GM23248 (cell line): ENCODE data around the gene RIPOR3. TPM values are rescaled to one million over a fixed set of nuclear protein-coding genes. Genes with fewer than 3 reads are reported as not detected.
"Not testable (repeated sequence)": the region's sequence is repeated elsewhere in the genome, so short reads cannot be mapped to it uniquely, and the experiment has no call there.

ENCODE experiments used
- DNase-seq: peaks from one replicate; pipeline ENCODE4 v3.0.0-alpha.2; 2015
- H2AFZ ChIP-seq: fragments of 200-600 bp; sonication (generic); 2 replicates; pipeline ENCODE4 v1.6.1; 2016; ENCODE audit warnings: antibody characterized with exemption
- H3F3A ChIP-seq: fragments of 200-600 bp; sonication (generic); 2 replicates; pipeline ENCODE4 v1.6.1; 2016; ENCODE audit warnings: mild to moderate bottlenecking, antibody characterized with exemption, mixed run types; ENCODE audit not compliant: insufficient read depth
- H3K27ac ChIP-seq: fragments of 200-600 bp; sonication (generic); 2 replicates; pipeline ENCODE4 v1.5.1; 2016; ENCODE audit warnings: mild to moderate bottlenecking
- H3K27me3 ChIP-seq: fragments of 200-600 bp; sonication (generic); replicated peaks from 2 replicates; pipeline ENCODE4 v1.6.1; 2016; ENCODE audit warnings: mild to moderate bottlenecking; ENCODE audit not compliant: insufficient read depth
- H3K36me3 ChIP-seq: fragments of 200-600 bp; sonication (generic); 2 replicates; pipeline ENCODE4 v1.6.1; 2016; ENCODE audit warnings: low read depth, mild to moderate bottlenecking
- H3K4me1 ChIP-seq: fragments of 200-600 bp; sonication (generic); 2 replicates; pipeline ENCODE4 v1.6.1; 2016; ENCODE audit warnings: mild to moderate bottlenecking; ENCODE audit not compliant: insufficient read depth
- H3K4me2 ChIP-seq: fragments of 200-600 bp; sonication (generic); one replicate; pipeline ENCODE4 v1.6.1; 2016; ENCODE audit warnings: mild to moderate bottlenecking; ENCODE audit not compliant: unreplicated experiment
- H3K4me3 ChIP-seq: fragments of 200-600 bp; sonication (generic); 2 replicates; pipeline ENCODE4 v1.5.1; 2016; ENCODE audit warnings: mild to moderate bottlenecking
- H3K79me2 ChIP-seq: fragments of 200-600 bp; sonication (generic); 2 replicates; pipeline ENCODE4 v1.6.1; 2016; ENCODE audit warnings: mild to moderate bottlenecking; ENCODE audit not compliant: insufficient read depth
- H3K9ac ChIP-seq: fragments of 200-600 bp; sonication (generic); 2 replicates; pipeline ENCODE4 v1.6.1; 2016; ENCODE audit warnings: mild to moderate bottlenecking
- H3K9me2 ChIP-seq: fragments of 200-600 bp; sonication (generic); 2 replicates; pipeline ENCODE4 v1.6.1; 2016; ENCODE audit warnings: mixed run types, mild to moderate bottlenecking, moderate library complexity; ENCODE audit not compliant: insufficient read depth
- H3K9me3 ChIP-seq: fragments of 200-600 bp; sonication (generic); one replicate; pipeline ENCODE4 v1.6.1; 2017; ENCODE audit warnings: low read depth
- H4K20me1 ChIP-seq: fragments of 200-600 bp; sonication (generic); 2 replicates; pipeline ENCODE4 v1.6.0; 2016; ENCODE audit not compliant: insufficient read depth
- EZH2 ChIP-seq: fragments of 200-600 bp; sonication (generic); IDR thresholded peaks from 2 replicates; pipeline ENCODE4 v1.6.1; 2018; ENCODE audit warnings: antibody characterized with exemption, mild to moderate bottlenecking; ENCODE audit not compliant: insufficient read depth, poor library complexity, severe bottlenecking
- EZH2phosphoT487 ChIP-seq: fragments of 200-600 bp; sonication (generic); IDR thresholded peaks from 2 replicates; pipeline ENCODE4 v1.6.1; 2018; ENCODE audit warnings: antibody characterized with exemption, moderate library complexity, mild to moderate bottlenecking, low read depth; ENCODE audit not compliant: insufficient read depth
- WGBS, 2 experiments: methylation state at CpG; one replicate each; pipeline ENCODE4 v1.1.6; 2015 to 2017; ENCODE audit warnings: low lambda C conversion rate in 2 of 2, low coverage in 1 of 2; ENCODE audit errors: missing lambda C conversion rate in 2 of 2; 5-methylcytosine and 5-hydroxymethylcytosine counted together
- in situ Hi-C: fragments of 300-500 bp; cut with MboI; formaldehyde crosslinking; loops from 2 replicates; pipeline ENCODE4 v1.15.0; 2020
- polyA plus RNA-seq: library from polyadenylated mRNA; unstranded; fragments of >200 nt; fragmentation: Nextera tagmentation; extraction: Ambion mirVana; gene quantifications from 2 replicates; pipeline ENCODE4 v1.2.1, GENCODE V29; 2016
- total RNA-seq: library from RNA; depleted of rRNA; stranded (reverse); fragments of >200 nt; shearing (Covaris generic); gene quantifications from 2 replicates; pipeline ENCODE4 v1.2.3, GENCODE V29; 2014

Gene RIPOR3
- total and polyA plus RNA-seq, 2 experiments from 2014 or later: 0.49 TPM; not detected in 1

DNA sequence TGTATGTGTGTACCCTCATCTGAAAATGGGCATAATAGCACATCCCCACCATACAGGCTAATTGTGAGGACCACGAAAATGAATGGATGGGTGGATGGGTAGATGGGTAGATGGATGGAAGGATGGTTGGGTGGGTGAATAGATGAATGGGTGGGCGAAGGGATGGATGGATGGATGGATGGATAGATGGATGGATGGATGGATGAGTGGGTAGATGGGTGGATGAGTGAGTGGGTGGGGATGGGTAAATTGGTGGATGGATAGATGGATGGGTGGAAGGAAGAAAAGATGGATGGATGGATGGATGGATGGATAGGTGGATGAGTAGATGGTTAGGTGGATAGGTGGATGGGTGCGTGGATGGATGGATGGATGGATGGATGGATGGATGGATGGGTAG is 19.7 kb downstream of the RIPOR3 start:
- DNase-seq: no peak
- H3K27ac ChIP-seq: no peak overlapping the region
- H4K20me1 ChIP-seq: no peaks in the 10 kb centered on the region
- H3K9ac ChIP-seq: no peak overlapping the region
- no peak overlapping the region for H2AFZ ChIP-seq
- no peaks in the 10 kb centered on the region for H3K27me3 ChIP-seq
- no peak overlapping the region for H3K4me2 ChIP-seq
- in situ Hi-C loops: no loop called here
- no peak overlapping the region for H3K4me3 ChIP-seq
- no peaks in the 10 kb centered on the region for H3F3A ChIP-seq
- no peaks in the 10 kb centered on the region for H3K36me3 ChIP-seq
- 81 to 87% methylated on average over 2 to 3 of the region's 3 CpGs for WGBS, 2 experiments
- H3K79me2 ChIP-seq: no peaks in the 10 kb centered on the region
- no peaks in the 10 kb centered on the region for H3K4me1 ChIP-seq
- H3K9me2 ChIP-seq: no peaks in the 10 kb centered on the region
- H3K9me3 ChIP-seq: no peaks in the 10 kb centered on the region
- TF ChIP-seq EZH2: no peak
- TF ChIP-seq EZH2phosphoT487: no peak

DNA sequence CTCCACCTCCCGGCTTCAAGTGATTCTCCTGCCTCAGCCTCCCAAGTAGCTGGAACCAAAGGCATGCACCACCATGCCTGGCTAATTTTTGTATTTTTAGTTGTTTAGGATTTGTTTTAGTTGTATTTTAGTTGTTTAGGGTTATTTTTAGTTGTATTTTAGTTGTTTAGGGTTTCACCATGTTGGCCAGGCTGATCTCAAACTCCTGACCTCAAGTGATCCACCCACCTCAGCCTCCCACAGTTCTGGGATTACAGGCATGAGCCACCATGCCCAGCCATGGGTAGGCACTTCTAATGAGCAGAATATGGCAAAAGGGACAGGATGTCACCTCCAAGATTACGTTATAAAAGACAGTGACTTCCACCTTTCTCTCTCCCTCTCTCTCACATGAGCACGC is 20.3 kb downstream of the RIPOR3 start:
- H3K9me2 ChIP-seq, H3F3A ChIP-seq, DNase-seq, H3K27me3 ChIP-seq, H3K4me1 ChIP-seq, H3K36me3 ChIP-seq, H3K27ac ChIP-seq, H3K4me2 ChIP-seq, H3K4me3 ChIP-seq, H3K79me2 ChIP-seq, H2AFZ ChIP-seq, in situ Hi-C loops, H3K9ac ChIP-seq, H3K9me3 ChIP-seq, H4K20me1 ChIP-seq: not testable (repeated sequence)
- 65 to 71% methylated on average over 3 of the region's 3 CpGs for WGBS, 2 experiments

DNA sequence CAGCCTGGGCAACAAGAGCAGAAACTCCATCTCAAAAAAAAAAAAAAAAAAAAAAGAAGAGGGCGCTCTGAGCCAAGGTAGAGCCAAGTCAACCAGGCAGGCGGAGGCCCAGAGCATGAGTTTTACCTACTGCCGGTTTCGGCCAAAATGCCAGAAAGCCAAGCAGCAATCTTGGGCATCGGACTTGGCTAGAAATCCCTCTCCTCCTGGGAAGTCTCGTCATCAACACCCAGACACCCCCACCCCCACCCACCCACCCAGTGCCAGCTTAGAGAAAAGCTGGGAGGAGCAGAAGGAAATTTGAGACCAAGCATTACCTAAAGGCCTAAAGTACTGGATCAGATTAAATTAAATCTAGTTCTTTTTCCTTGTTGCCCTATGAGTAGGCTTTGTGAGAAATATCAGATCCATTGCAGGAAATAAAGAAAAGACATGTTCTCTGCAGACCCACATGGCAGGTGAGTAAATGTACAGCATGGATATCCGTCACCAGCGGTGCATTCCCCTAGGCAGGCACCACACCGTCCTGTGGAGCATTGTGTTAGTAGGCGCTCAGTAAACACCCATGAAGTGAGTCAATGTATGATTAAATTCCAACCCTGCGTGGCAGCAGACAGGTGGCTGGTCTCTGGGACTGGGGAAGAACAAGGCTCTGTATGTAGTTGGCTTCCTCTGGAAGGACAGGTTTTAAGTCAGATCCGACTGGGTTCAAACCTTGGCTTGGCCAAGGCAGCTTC is 21.0 kb downstream of the RIPOR3 start:
- Histone ChIP-seq H3K9me3 (no peaks in the 10 kb centered on the region), H3K9ac (no peak overlapping the region)
- TF ChIP-seq EZH2phosphoT487 (no peak), EZH2 (no peak)

DNA sequence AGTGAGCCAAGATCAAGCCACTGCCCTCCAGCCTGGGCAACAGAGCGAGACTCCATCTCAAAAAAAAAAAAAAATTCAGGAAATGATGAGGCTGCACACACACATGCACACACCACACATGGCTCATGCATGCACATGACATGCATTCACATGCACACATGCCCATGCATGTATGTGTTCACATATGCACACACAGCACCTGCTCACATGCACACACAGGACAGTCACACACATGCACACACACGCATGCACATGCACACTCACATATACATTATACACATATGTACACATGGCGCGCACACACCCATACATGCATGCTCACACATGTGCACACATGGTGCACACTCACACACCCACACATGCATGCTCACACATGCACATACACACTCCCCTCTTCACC is 22.5 kb downstream of the RIPOR3 start:
- no peak for TF ChIP-seq EZH2phosphoT487
- no peak for TF ChIP-seq EZH2
- no peak for DNase-seq
- Histone ChIP-seq H3F3A (no peaks in the 10 kb centered on the region), H3K9me3 (no peaks in the 10 kb centered on the region), H3K4me1 (no peaks in the 10 kb centered on the region), H3K9me2 (no peaks in the 10 kb centered on the region), H3K79me2 (no peaks in the 10 kb centered on the region), H2AFZ (no peak overlapping the region), H3K9ac (no peak overlapping the region), H3K27me3 (no peaks in the 10 kb centered on the region), H3K27ac (no peak overlapping the region), H3K4me3 (no peak overlapping the region), H4K20me1 (no peaks in the 10 kb centered on the region), H3K36me3 (no peaks in the 10 kb centered on the region), H3K4me2 (no peak overlapping the region)
- 84 to 93% methylated on average over 4 of the region's 4 CpGs for WGBS, 2 experiments
- in situ Hi-C loops: no loop called here

More for the DNA sequence above, 21.0 kb downstream of the RIPOR3 start:
- H4K20me1 ChIP-seq: no peaks in the 10 kb centered on the region
- no peaks in the 10 kb centered on the region for H3K36me3 ChIP-seq
- H3K4me2 ChIP-seq: no peak overlapping the region
- WGBS, 2 experiments: 85% methylated on average over 9 to 12 of the region's 12 CpGs
- in situ Hi-C loops: no loop called here
- H3K27ac ChIP-seq: no peak overlapping the region
- no peaks in the 10 kb centered on the region for H3K27me3 ChIP-seq
- H3K4me3 ChIP-seq: no peak overlapping the region
- H3F3A ChIP-seq: no peaks in the 10 kb centered on the region
- no peaks in the 10 kb centered on the region for H3K79me2 ChIP-seq
- H3K9me2 ChIP-seq: no peaks in the 10 kb centered on the region
- no peaks in the 10 kb centered on the region for H3K4me1 ChIP-seq
- no peak overlapping the region for H2AFZ ChIP-seq
- no peak for DNase-seq

DNA sequence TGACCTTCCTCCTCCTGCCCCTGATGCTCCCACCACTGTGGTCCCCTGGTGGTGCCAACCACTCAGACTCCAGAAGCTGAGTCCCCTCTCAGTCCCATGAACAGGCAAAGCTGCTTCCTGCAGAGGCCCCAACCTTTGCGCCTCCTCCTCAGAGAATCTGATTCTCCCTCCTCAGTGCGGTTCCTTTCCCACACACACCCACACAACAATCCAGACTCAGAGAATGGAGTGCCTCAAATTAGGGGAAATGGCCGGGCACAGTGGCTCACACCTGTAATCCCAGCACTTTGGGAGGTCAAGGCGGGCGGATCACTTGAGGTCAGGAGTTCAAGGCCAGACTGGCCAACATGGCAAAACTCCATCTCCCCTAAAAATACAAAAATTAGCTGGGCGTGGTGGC is 23.0 kb downstream of the RIPOR3 start:
- no peak overlapping the region for H3K4me3 ChIP-seq
- H2AFZ ChIP-seq: no peak overlapping the region
- 87 to 96% methylated on average over 6 of the region's 6 CpGs for WGBS, 2 experiments
- no peaks in the 10 kb centered on the region for H3F3A ChIP-seq
- no peaks in the 10 kb centered on the region for H3K27me3 ChIP-seq
- no peaks in the 10 kb centered on the region for H3K79me2 ChIP-seq
- no peaks in the 10 kb centered on the region for H4K20me1 ChIP-seq
- H3K36me3 ChIP-seq: no peaks in the 10 kb centered on the region
- no peaks in the 10 kb centered on the region for H3K9me3 ChIP-seq
- H3K9me2 ChIP-seq: no peaks in the 10 kb centered on the region
- H3K4me2 ChIP-seq: no peak overlapping the region
- no peak for DNase-seq
- TF ChIP-seq EZH2 (no peak), EZH2phosphoT487 (no peak)
- H3K4me1 ChIP-seq: no peaks in the 10 kb centered on the region
- H3K27ac ChIP-seq: no peak overlapping the region
- no peak overlapping the region for H3K9ac ChIP-seq
- in situ Hi-C loops: no loop called here
